PFSK-1 (cell line): ENCODE data around the gene PRPS2.

Experiments
- FOXP2 ChIP-seq: optimal IDR thresholded peaks from 2 replicates; pipeline ENCODE3; 2011; ENCODE audit warnings: borderline replicate concordance, control low read depth, inconsistent platforms; ENCODE audit not compliant: insufficient read depth; ENCODE audit errors: extremely low read length, extremely low read depth
- POLR2AphosphoS5 ChIP-seq: IDR thresholded peaks from 2 replicates; pipeline ENCODE4 v1.6.1; 2012; ENCODE audit warnings: low read depth, mild to moderate bottlenecking, control low read depth, low read length, moderate library complexity
- SIN3A ChIP-seq: IDR thresholded peaks from 2 replicates; pipeline ENCODE4 v1.6.1; 2012; ENCODE audit warnings: mild to moderate bottlenecking, low read length, moderate library complexity, borderline replicate concordance; ENCODE audit not compliant: insufficient read depth
- TAF1 ChIP-seq: IDR thresholded peaks from 2 replicates; pipeline ENCODE4 v1.6.1; 2012; ENCODE audit warnings: low read length, control low read depth, borderline replicate concordance; ENCODE audit not compliant: insufficient read depth
- TF ChIP-seq, protein P1 (sequence below), 2 experiments: IDR thresholded peaks; 2 replicates each; pipeline versions ENCODE4 v1.6.1 to v1.8.0; 2011 to 2012; ENCODE audit warnings: low read depth in 2 of 2, low read length in 2 of 2, control low read depth in 1 of 2, inconsistent platforms in 1 of 2, mild to moderate bottlenecking in 1 of 2, moderate library complexity in 1 of 2; ENCODE audit not compliant: insufficient read depth in 1 of 2

PRPS2 gene

DNA sequence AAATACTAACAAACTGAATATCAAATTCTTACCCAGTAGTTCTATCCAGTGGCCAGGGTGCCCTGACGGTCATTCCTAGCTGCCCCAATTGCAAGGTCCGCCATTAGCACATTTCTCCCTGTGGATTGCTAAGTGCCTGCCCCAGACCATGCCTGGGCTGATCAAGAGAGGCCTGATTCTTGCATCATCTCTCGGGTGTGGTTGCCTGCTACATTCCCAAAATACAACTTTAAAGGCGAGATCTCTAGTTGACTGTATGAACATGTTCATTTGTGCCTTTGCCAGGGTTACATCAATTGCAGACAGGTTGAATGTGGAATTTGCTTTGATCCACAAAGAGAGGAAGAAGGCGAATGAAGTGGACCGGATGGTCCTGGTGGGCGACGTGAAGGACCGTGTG is 28.0 kb downstream of the PRPS2 start:
- TF ChIP-seq FOXP2, result no peak
- TF ChIP-seq POLR2AphosphoS5, result no peak
- TF ChIP-seq, protein P1, sequence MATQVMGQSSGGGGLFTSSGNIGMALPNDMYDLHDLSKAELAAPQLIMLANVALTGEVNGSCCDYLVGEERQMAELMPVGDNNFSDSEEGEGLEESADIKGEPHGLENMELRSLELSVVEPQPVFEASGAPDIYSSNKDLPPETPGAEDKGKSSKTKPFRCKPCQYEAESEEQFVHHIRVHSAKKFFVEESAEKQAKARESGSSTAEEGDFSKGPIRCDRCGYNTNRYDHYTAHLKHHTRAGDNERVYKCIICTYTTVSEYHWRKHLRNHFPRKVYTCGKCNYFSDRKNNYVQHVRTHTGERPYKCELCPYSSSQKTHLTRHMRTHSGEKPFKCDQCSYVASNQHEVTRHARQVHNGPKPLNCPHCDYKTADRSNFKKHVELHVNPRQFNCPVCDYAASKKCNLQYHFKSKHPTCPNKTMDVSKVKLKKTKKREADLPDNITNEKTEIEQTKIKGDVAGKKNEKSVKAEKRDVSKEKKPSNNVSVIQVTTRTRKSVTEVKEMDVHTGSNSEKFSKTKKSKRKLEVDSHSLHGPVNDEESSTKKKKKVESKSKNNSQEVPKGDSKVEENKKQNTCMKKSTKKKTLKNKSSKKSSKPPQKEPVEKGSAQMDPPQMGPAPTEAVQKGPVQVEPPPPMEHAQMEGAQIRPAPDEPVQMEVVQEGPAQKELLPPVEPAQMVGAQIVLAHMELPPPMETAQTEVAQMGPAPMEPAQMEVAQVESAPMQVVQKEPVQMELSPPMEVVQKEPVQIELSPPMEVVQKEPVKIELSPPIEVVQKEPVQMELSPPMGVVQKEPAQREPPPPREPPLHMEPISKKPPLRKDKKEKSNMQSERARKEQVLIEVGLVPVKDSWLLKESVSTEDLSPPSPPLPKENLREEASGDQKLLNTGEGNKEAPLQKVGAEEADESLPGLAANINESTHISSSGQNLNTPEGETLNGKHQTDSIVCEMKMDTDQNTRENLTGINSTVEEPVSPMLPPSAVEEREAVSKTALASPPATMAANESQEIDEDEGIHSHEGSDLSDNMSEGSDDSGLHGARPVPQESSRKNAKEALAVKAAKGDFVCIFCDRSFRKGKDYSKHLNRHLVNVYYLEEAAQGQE (IDR thresholded peaks at IDR 0.05; ENCODE audit: insufficient read depth in 1 of 2, low read depth in 2 of 2, low read length in 2 of 2), result no peak
- no peak for TF ChIP-seq SIN3A
- TF ChIP-seq TAF1, result no peak

DNA sequence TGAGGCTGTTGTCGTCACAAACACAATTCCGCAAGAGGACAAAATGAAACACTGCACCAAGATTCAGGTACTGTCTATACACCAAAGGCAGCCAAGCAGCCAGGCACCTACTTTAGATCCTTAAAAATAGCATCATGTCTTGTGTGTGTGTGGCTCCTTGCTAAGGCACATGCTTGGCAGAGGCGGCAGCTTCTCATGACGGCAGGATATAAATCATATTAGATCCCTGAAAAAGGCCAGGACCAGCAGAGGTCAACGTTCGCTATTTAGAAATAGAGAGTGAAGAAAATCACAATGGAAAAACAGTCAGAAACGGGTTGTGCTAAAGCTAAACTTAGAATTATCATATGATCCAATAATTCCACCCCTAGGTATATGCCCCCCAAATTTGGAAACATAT is 29.5 kb downstream of the PRPS2 start:
- TF ChIP-seq FOXP2 (no peak), SIN3A (no peak), POLR2AphosphoS5 (no peak), TAF1 (no peak)
- TF ChIP-seq, protein P1 (IDR thresholded peaks at IDR 0.05; ENCODE audit: insufficient read depth in 1 of 2, low read depth in 2 of 2, low read length in 2 of 2), result no peak

DNA sequence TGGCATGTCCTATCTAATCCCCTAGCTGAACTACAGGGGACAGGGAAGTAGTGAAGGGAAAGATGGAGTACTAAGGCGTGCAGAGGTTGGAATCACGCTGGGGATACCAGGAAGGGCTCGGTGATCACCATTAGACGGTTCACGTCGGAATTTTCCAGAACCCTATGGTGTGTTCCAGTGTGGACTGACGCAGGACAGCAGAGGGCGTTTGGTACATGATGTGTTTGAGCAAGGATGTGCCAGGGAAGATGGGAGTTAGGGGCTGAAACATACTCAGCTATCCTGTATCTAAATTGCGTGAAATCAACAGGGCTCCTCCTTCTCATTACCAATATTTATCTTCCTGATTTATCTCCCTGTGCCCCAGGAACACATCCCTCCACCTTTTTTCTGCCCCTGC is 33.7 kb downstream of the PRPS2 start:
- no peak for TF ChIP-seq TAF1

DNA sequence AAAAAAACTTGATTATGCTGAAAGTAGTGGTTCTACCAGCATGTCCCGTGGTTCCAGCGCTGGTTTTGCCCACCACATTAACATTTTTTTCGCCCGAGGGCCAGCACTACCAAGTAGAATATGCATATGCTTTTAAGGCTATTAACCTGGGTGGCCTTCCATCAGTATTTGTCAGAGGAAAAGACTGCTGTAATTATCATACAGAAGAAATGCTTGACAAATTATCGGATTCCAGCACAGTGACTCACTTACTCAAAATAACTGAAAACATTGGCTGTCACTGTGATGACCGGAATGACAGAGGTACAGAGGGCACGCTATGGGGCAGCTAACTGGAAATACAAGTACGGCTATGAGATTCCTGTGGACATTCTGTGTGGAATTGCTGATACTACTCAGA is 34.6 kb downstream of the PRPS2 start:
- TF ChIP-seq POLR2AphosphoS5 (no peak), FOXP2 (no peak), TAF1 (no peak), SIN3A (no peak)
- TF ChIP-seq, protein P1 (IDR thresholded peaks at IDR 0.05; ENCODE audit: insufficient read depth in 1 of 2, low read depth in 2 of 2, low read length in 2 of 2), result no peak

DNA sequence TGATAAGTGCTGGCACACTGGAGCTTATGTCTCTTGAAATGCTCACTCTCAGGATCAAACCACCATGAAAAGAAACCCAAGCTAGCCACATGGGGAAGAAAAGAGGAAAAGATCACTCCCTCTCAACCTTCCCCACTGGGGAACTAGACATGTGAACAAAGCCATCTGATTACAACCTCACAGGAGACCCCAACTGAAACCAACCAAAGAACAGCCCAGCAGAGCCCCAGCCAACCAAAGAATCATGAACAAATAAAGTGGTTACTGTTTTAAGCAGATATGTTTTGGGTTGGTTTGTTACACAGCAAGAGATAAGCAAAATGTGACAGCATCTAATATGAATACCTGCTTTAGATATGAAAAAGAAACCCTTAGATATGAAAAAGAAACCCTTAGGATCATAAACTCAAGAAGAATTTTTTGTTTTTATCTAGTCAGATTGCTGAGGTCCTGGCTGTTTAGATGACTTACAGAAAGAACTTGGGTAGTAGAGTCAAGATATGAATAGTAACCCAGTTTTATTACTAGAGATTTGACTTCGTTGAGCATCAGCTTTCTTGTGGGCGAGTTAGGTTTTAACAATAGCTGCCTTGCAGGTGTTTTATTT is 52.0 kb downstream of the PRPS2 start:
- TF ChIP-seq POLR2AphosphoS5 (no peak), FOXP2 (no peak), TAF1 (no peak), SIN3A (no peak)
- TF ChIP-seq, protein P1 (IDR thresholded peaks at IDR 0.05; ENCODE audit: insufficient read depth in 1 of 2, low read depth in 2 of 2, low read length in 2 of 2), result no peak
